NCI-H1417 treated with DMSO at 0.1 percent for 48 hours (cell line): ENCODE data around the gene RNF224.

ENCODE experiments used
- DNase-seq: peaks from one replicate; lab custom pipeline; 2025; lab: John Stamatoyannopoulos, UW

RNF224 gene

GRCh38 chr9:137273611-137274320 lies 46.5 kb downstream of the RNF224 start:
- no peak for DNase-seq

- no peak for DNase-seq
Observed at GRCh38 chr9:137275203-137275587, 47.9 kb downstream of the RNF224 start.

GRCh38 chr9:137275588-137276472 lies 48.5 kb downstream of the RNF224 start:
- no peak for DNase-seq

GRCh38 chr9:137276473-137277328 lies 49.4 kb downstream of the RNF224 start:
- no peak for DNase-seq

- no peak for DNase-seq
Observed at GRCh38 chr9:137277329-137278041, 50.2 kb downstream of the RNF224 start, which contains the start of gene TOR4A. Gene TOR4A, plus strand, starts transcription at chr9:137277726. Its CDS starts 964 bp downstream, at chr9:137278690.

- no peak for DNase-seq
Observed at GRCh38 chr9:137278061-137278701, 50.9 kb downstream of the RNF224 start.
